Fibroblast of lung (primary cell): ENCODE results near the gene NAP1L1. TPM values are rescaled to one million over a fixed set of nuclear protein-coding genes. Genes with fewer than 3 reads are reported as not detected.

Source experiments
- DNase-seq, 2 donors: peaks; one replicate each; pipeline versions ENCODE4 v3.0.0 to v3.0.0-alpha.2; 2010; ENCODE audit warnings: low read depth in 2 of 2
- H2AFZ ChIP-seq: 2 replicates; pipeline ENCODE4 v1.5.1; 2012; ENCODE audit warnings: low read length, control low read depth, inconsistent platforms
- H3K27ac ChIP-seq: 2 replicates; pipeline ENCODE4 v1.5.1; 2011; ENCODE audit warnings: low read length, control low read depth; ENCODE audit not compliant: insufficient read depth
- H3K27me3 ChIP-seq: 2 replicates; pipeline ENCODE4 v1.5.1; 2011; ENCODE audit warnings: mild to moderate bottlenecking, low read length; ENCODE audit not compliant: control insufficient read depth, insufficient read depth
- H3K36me3 ChIP-seq: 2 replicates; pipeline ENCODE4 v1.5.1; 2011; ENCODE audit warnings: low read length; ENCODE audit not compliant: control insufficient read depth, insufficient read depth
- H3K4me1 ChIP-seq: 2 replicates; pipeline ENCODE4 v1.5.1; 2011; ENCODE audit warnings: low read length; ENCODE audit not compliant: control insufficient read depth, insufficient read depth; ENCODE audit errors: extremely low read depth
- H3K4me2 ChIP-seq: 2 replicates; pipeline ENCODE4 v1.5.1; 2011; ENCODE audit warnings: low read length, control low read depth; ENCODE audit not compliant: insufficient read depth; ENCODE audit errors: extremely low read depth
- H3K4me3 ChIP-seq, 4 experiments: fragments of 200-600 bp in 1 of 4; sonication (generic) in 1 of 4; replicated peaks in 1 of 4; 2 replicates each; pipeline ENCODE4 v1.5.1; 2011 to 2016; ENCODE audit warnings: low read length in 4 of 4, low read depth in 3 of 4, mild to moderate bottlenecking in 3 of 4, control low read depth in 2 of 4, inconsistent platforms in 1 of 4, mixed read lengths in 1 of 4; ENCODE audit not compliant: insufficient read depth in 1 of 4; ENCODE audit errors: control extremely low read depth in 1 of 4
- H3K79me2 ChIP-seq: 2 replicates; pipeline ENCODE4 v1.5.1; 2012; ENCODE audit warnings: mild to moderate bottlenecking, low read length, inconsistent platforms; ENCODE audit not compliant: control insufficient read depth, insufficient read depth
- H3K9ac ChIP-seq: 2 replicates; pipeline ENCODE4 v1.5.1; 2011; ENCODE audit warnings: mild to moderate bottlenecking, low read length, control low read depth; ENCODE audit not compliant: insufficient read depth
- H3K9me3 ChIP-seq: 2 replicates; pipeline ENCODE4 v1.5.1; 2012; ENCODE audit warnings: low read depth, low read length; ENCODE audit not compliant: control insufficient read depth, insufficient read depth
- H4K20me1 ChIP-seq: 2 replicates; pipeline ENCODE4 v1.5.1; 2011; ENCODE audit warnings: low read length; ENCODE audit not compliant: control insufficient read depth, insufficient read depth; ENCODE audit errors: extremely low read depth
- EZH2 ChIP-seq: IDR thresholded peaks from 2 replicates; pipeline ENCODE4 v1.5.1; 2012; ENCODE audit warnings: low read length, control low read depth, mild to moderate bottlenecking; ENCODE audit errors: missing control alignments
- polyA plus RNA-seq, 2 donors: library from polyadenylated mRNA; depleted of rRNA in 1 of 2; stranded (reverse) in 1 of 2; unstranded in 1 of 2; fragments of >200 nt; gene quantifications; 2 replicates each; pipeline ENCODE4 v1.2.1, GENCODE V29; 2011 to 2012; ENCODE audit warnings: missing spikeins in 1 of 2
- total RNA-seq: library from RNA; depleted of rRNA; stranded (reverse); fragments of >200 nt; gene quantifications from 2 replicates; pipeline ENCODE4 v1.2.1, GENCODE V29; 2014
- TF ChIP-seq, protein P1 (sequence below), 2 donors: IDR thresholded peaks in 1 of 2; conservative IDR thresholded peaks in 1 of 2; 1 replicate in 1 of 2; 2 replicates in 1 of 2; pipeline ENCODE4 v1.5.1; 2011 to 2012; ENCODE audit warnings: low read length in 2 of 2, control low read depth in 1 of 2, inconsistent platforms in 1 of 2, low read depth in 1 of 2, mild to moderate bottlenecking in 1 of 2

NAP1L1 gene
- total and polyA plus RNA-seq, 2 donors (not counting 1 experiment from before 2014, with no cell fraction given) = 275 to 695 TPM

- Histone ChIP-seq H3K36me3 (no peaks in the 10 kb centered on the region), H3K9me3 (no peaks in the 10 kb centered on the region), H3K4me3 (peak overlapping the region; percentile 83 to 97 (median 88)), H3K79me2 (peaks cover 43% of the 10 kb centered on the region), H3K4me1 (peaks cover 8% of the 10 kb centered on the region), H3K4me2 (peak overlapping the region; percentile 98), H2AFZ (peak overlapping the region; percentile 83), H3K9ac (peak overlapping the region; percentile 99), H3K27me3 (no peaks in the 10 kb centered on the region), H4K20me1 (no peaks in the 10 kb centered on the region), H3K27ac (peak overlapping the region; percentile 97)
- DNase-seq = no peak
- no peak for TF ChIP-seq EZH2
- TF ChIP-seq, protein P1, sequence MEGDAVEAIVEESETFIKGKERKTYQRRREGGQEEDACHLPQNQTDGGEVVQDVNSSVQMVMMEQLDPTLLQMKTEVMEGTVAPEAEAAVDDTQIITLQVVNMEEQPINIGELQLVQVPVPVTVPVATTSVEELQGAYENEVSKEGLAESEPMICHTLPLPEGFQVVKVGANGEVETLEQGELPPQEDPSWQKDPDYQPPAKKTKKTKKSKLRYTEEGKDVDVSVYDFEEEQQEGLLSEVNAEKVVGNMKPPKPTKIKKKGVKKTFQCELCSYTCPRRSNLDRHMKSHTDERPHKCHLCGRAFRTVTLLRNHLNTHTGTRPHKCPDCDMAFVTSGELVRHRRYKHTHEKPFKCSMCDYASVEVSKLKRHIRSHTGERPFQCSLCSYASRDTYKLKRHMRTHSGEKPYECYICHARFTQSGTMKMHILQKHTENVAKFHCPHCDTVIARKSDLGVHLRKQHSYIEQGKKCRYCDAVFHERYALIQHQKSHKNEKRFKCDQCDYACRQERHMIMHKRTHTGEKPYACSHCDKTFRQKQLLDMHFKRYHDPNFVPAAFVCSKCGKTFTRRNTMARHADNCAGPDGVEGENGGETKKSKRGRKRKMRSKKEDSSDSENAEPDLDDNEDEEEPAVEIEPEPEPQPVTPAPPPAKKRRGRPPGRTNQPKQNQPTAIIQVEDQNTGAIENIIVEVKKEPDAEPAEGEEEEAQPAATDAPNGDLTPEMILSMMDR (conservative IDR thresholded peaks at IDR 0.05 in 1 of 2, IDR thresholded peaks at IDR 0.05 in 1 of 2; ENCODE audit: low read depth in 1 of 2, low read length in 2 of 2) = peak; percentile 35 to 37
Observed at GRCh38 chr12:76084863-76085519, 506 bp upstream of the NAP1L1 start.

GRCh38 chr12:76083246-76083903, 1.1 kb downstream of the NAP1L1 start:
- H3K4me1 ChIP-seq = peaks cover 8% of the 10 kb centered on the region
- peak overlapping the region; percentile 98 for H3K4me2 ChIP-seq
- H3K9ac ChIP-seq = peak overlapping the region; percentile 99
- no peak for TF ChIP-seq EZH2
- TF ChIP-seq, protein P1 (conservative IDR thresholded peaks at IDR 0.05 in 1 of 2, IDR thresholded peaks at IDR 0.05 in 1 of 2; ENCODE audit: low read depth in 1 of 2, low read length in 2 of 2) = no peak
- H3K79me2 ChIP-seq = peaks cover 59% of the 10 kb centered on the region
- H3K27ac ChIP-seq = peak overlapping the region; percentile 97
- peak overlapping the region; percentile 83 to 97 (median 88) for H3K4me3 ChIP-seq
- no peak for DNase-seq
- no peaks in the 10 kb centered on the region for H3K27me3 ChIP-seq
- H2AFZ ChIP-seq = no peak overlapping the region
- H3K36me3 ChIP-seq = no peaks in the 10 kb centered on the region
- no peaks in the 10 kb centered on the region for H3K9me3 ChIP-seq
- H4K20me1 ChIP-seq = no peaks in the 10 kb centered on the region

DNA sequence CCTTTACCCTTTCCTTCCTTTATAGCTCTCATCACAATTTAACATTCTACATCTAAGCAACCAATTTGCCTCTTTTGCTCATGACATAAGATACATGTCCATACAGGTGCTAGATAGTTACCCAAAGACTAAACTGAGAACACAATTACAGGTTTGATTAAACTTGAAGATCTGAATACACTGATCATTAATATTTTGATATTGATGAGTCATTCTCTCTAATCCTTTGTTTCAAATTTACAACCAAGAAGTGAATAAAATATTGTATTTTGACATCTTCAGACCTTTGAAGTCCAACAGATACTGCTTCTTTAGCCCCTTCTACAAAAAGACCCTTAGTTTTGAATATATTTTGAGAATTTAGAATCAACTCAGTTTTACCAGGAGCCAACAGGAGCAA, 2.6 kb downstream of the NAP1L1 start:
- H2AFZ ChIP-seq = no peak overlapping the region
- no peaks in the 10 kb centered on the region for H3K9me3 ChIP-seq
- DNase-seq = no peak
- H3K4me1 ChIP-seq = peaks cover 8% of the 10 kb centered on the region
- peak overlapping the region; percentile 73 for H3K4me2 ChIP-seq
- H3K4me3 ChIP-seq = peak overlapping the region in 3 of 4 experiments; percentile 5 to 97 (median 85)
- peaks cover 74% of the 10 kb centered on the region for H3K79me2 ChIP-seq
- H4K20me1 ChIP-seq = no peaks in the 10 kb centered on the region
- H3K27me3 ChIP-seq = no peaks in the 10 kb centered on the region
- TF ChIP-seq EZH2 = no peak
- TF ChIP-seq, protein P1 (conservative IDR thresholded peaks at IDR 0.05 in 1 of 2, IDR thresholded peaks at IDR 0.05 in 1 of 2; ENCODE audit: low read depth in 1 of 2, low read length in 2 of 2) = no peak
- H3K36me3 ChIP-seq = no peaks in the 10 kb centered on the region
- H3K9ac ChIP-seq = no peak overlapping the region
- H3K27ac ChIP-seq = no peak overlapping the region
